Measurements from ENCODE around the gene ELOVL1.

DNA sequence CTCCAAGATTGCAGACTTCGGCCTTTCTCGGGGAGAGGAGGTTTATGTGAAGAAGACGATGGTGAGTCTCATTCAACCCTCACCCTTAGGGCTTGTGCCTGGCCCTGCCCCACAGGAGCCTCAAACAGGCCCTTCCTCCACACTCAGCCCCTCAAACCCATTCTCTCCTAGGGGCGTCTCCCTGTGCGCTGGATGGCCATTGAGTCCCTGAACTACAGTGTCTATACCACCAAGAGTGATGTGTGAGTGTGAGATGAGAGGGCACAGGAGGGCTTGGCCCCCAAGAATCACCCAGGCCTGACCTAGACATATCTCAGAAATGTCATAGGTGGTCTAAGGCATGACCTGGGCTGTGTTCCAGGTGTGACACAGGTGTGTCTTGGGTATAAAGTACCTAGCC lies 48.5 kb downstream of the ELOVL1 start:
- no peak for TF ChIP-seq ELK1 (IDR thresholded peaks at IDR 0.05; ENCODE audit: low read depth, low read length)
- TF ChIP-seq CTCF (IDR thresholded peaks at IDR 0.05) = no peak

All from A549 (cell line).